ENCODE data around the gene CAPN8.

Gene CAPN8

DNA sequence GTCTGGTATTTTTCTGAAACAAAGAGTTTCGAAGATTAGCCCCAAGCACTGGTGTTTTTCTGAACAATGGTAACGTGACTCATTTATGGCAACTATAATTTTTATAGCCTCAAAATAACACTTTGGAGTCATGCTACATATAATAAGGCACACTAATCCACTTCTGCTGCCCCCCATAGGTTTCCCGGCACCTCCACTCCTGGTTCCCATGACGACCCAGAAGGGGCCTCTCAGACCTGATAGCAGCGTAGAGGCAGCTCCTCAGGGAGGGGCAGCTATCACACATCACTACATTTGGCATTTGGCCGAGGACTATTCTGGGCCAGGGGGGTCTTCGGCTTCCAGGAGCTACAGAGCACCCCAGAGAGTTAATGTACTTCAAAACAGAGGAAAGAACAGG lies 23.3 kb downstream of the CAPN8 start:
- Histone ChIP-seq H3K27me3 (ENCODE audit: insufficient read depth, low read depth) (no peaks in the 10 kb centered on the region; the same call in 1 of the 2 replicates), H4K20me1 (ENCODE audit: insufficient read depth) (no peaks in the 10 kb centered on the region), H2AFZ (ENCODE audit: low read depth) (no peak overlapping the region), H3K9ac (no peak overlapping the region), H3K4me1 (ENCODE audit: low read depth, poor library complexity, severe bottlenecking) (peaks cover 18% of the 10 kb centered on the region), H3K36me3 (ENCODE audit: insufficient read depth) (no peaks in the 10 kb centered on the region), H3K4me3 (IDR thresholded peaks at IDR 0.05; ENCODE audit: insufficient read depth, low read depth, low read length) (no peak overlapping the region), H3K27ac (no peak overlapping the region), H3K79me2 (ENCODE audit: insufficient read depth, low read depth) (no peaks in the 10 kb centered on the region), H3K4me2 (no peak overlapping the region)
- TF ChIP-seq CTCF (conservative IDR thresholded peaks at IDR 0.05; ENCODE audit: low read depth, low read length) = no peak

DNA sequence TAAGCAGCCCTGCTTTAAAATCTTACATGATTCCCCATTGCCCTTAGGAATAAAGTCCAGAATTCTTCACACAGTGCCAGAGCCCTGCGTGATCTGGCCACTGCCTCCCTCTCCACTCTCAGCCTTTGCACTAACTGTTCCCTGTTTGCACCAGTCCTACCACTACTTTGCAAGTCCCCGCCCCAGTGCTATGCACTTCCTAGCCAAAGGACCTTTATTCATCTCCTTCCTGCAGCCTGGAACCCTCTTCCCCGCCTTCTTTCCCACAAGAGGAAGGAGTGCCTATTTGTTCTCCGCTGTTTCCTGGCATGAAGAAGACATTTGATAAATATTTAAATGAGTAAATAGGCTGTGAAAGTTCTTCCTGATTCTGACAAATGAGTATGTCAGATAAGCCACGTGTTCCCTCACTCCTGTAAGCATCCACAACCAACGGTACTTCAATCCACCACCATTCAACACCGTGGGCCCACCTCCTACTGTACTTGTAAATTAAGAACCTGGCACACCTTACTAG lies 23.9 kb downstream of the CAPN8 start:
- Histone ChIP-seq H3K79me2 (ENCODE audit: insufficient read depth, low read depth) (no peaks in the 10 kb centered on the region), H3K4me1 (ENCODE audit: low read depth, poor library complexity, severe bottlenecking) (peaks cover 18% of the 10 kb centered on the region), H3K27ac (no peak overlapping the region), H3K4me3 (IDR thresholded peaks at IDR 0.05; ENCODE audit: insufficient read depth, low read depth, low read length) (no peak overlapping the region), H2AFZ (ENCODE audit: low read depth) (no peak overlapping the region), H3K9ac (no peak overlapping the region), H3K4me2 (no peak overlapping the region), H4K20me1 (ENCODE audit: insufficient read depth) (no peaks in the 10 kb centered on the region), H3K27me3 (ENCODE audit: insufficient read depth, low read depth) (no peaks in the 10 kb centered on the region; the same call in 1 of the 2 replicates), H3K36me3 (ENCODE audit: insufficient read depth) (no peaks in the 10 kb centered on the region)
- no peak for TF ChIP-seq CTCF (conservative IDR thresholded peaks at IDR 0.05; ENCODE audit: low read depth, low read length)

DNA sequence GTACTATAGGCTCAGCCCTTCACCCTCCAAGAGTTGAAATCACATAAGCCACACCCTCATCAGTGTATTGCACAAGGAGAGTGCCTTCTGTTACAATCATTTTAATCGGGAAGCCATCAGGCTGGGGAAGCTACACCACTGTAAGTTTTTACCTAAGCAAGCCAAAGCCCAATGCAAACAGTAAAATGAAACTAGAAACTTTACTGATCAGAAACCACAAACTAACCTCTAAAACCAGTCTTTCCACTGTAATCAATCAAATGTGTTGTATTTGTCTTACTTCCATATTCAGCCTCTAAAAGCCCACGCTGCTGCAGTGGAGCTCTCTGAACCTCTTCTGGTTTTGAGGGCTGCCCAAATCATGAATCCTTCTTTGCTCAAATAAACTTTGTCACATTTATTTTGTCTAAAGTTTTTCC lies 26.2 kb downstream of the CAPN8 start:
- Histone ChIP-seq H3K4me3 (IDR thresholded peaks at IDR 0.05; ENCODE audit: insufficient read depth, low read depth, low read length) (no peak overlapping the region), H3K4me1 (ENCODE audit: low read depth, poor library complexity, severe bottlenecking) (peaks cover 18% of the 10 kb centered on the region), H3K79me2 (ENCODE audit: insufficient read depth, low read depth) (no peaks in the 10 kb centered on the region), H3K36me3 (ENCODE audit: insufficient read depth) (no peaks in the 10 kb centered on the region), H3K27me3 (ENCODE audit: insufficient read depth, low read depth) (no peaks in the 10 kb centered on the region; the same call in 1 of the 2 replicates), H3K4me2 (peak overlapping the region; percentile 41; the same call in 1 of the 2 replicates), H3K27ac (no peak overlapping the region), H2AFZ (ENCODE audit: low read depth) (no peak overlapping the region), H3K9ac (no peak overlapping the region), H4K20me1 (ENCODE audit: insufficient read depth) (no peaks in the 10 kb centered on the region)
- TF ChIP-seq CTCF (conservative IDR thresholded peaks at IDR 0.05; ENCODE audit: low read depth, low read length) = no peak

- no peaks in the 10 kb centered on the region for H4K20me1 ChIP-seq (ENCODE audit: insufficient read depth)
- H3K9ac ChIP-seq = no peak overlapping the region
- H3K27ac ChIP-seq = no peak overlapping the region
- peaks cover 18% of the 10 kb centered on the region for H3K4me1 ChIP-seq (ENCODE audit: low read depth, poor library complexity, severe bottlenecking)
- H3K79me2 ChIP-seq (ENCODE audit: insufficient read depth, low read depth) = no peaks in the 10 kb centered on the region
- no peaks in the 10 kb centered on the region for H3K27me3 ChIP-seq (ENCODE audit: insufficient read depth, low read depth)
- TF ChIP-seq CTCF (conservative IDR thresholded peaks at IDR 0.05; ENCODE audit: low read depth, low read length) = no peak
- no peak overlapping the region for H2AFZ ChIP-seq (ENCODE audit: low read depth)
- no peaks in the 10 kb centered on the region for H3K36me3 ChIP-seq (ENCODE audit: insufficient read depth)
- H3K4me2 ChIP-seq = no peak overlapping the region
- H3K4me3 ChIP-seq (IDR thresholded peaks at IDR 0.05; ENCODE audit: insufficient read depth, low read depth, low read length) = no peak overlapping the region
These were observed 30.3 kb downstream of the CAPN8 start for GRCh38 chr1:223635236-223635635.
